ENCODE results near the gene DSC3. TPM values are rescaled to one million over a fixed set of nuclear protein-coding genes. Genes with fewer than 3 reads are reported as not detected.

DSC3 gene
- total and polyA plus RNA-seq, 4 donors = under 0.01 to 0.06 (median 0.05) TPM; not detected in 1

DNA sequence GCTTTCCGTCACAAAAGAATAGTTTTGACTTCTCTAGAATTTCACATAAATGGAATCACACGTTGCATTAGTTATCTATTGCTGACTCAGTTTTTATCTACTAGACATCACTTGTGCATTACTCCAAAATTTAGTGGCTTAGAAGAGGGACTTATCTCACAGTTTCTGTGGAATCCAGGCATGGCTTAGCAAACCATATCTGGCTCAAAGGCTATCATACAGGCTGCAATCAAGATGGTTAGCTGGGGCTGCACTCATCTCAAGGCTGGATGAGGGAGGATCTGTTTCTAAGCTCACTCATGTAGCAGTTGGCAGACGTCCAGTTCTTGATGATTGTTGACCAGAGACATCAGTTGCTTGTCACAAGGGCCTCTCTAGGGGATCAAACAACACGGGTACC, 6.6 kb upstream of the DSC3 start:
- Histone ChIP-seq H3K27me3 (ENCODE audit: control insufficient read depth in 4 of 4, insufficient read depth in 4 of 4, low read length in 3 of 4) (peaks cover 0 to 4% (median under 1%) of the 10 kb centered on the region in 4 donors), H3K9ac (ENCODE audit: low read depth in 1 of 2, low read length in 2 of 2) (no peak overlapping the region), H3K36me3 (ENCODE audit: control insufficient read depth in 4 of 4, insufficient read depth in 3 of 4, low read depth in 1 of 4, low read length in 3 of 4) (no peaks in the 10 kb centered on the region), H3K9me3 (ENCODE audit: control insufficient read depth in 4 of 4, low read length in 3 of 4) (no peaks in the 10 kb centered on the region), H3K27ac (ENCODE audit: low read depth in 1 of 2, low read length in 2 of 2) (no peak overlapping the region), H3K4me3 (ENCODE audit: low read depth in 1 of 3, low read length in 3 of 3) (no peak overlapping the region), H3K4me1 (ENCODE audit: control insufficient read depth in 4 of 4, insufficient read depth in 4 of 4, low read length in 3 of 4) (no peaks in the 10 kb centered on the region)
- no peak for DNase-seq (ENCODE audit: low spot score)
- WGBS = 58% methylated on average over 4 of the region's 4 CpGs
- TF ChIP-seq EGR1 (IDR thresholded peaks at IDR 0.05; ENCODE audit: low read depth in 2 of 2) (no peak), HNF4G (IDR thresholded peaks at IDR 0.05) (no peak), NR2F2 (IDR thresholded peaks at IDR 0.05) (no peak), HNF4A (conservative IDR thresholded peaks at IDR 0.05) (no peak), RAD21 (IDR thresholded peaks at IDR 0.05) (no peak), MAX (IDR thresholded peaks at IDR 0.05) (no peak), FOXA1 (IDR thresholded peaks at IDR 0.05) (no peak), TAF1 (conservative IDR thresholded peaks at IDR 0.05) (no peak), JUND (IDR thresholded peaks at IDR 0.05) (no peak), SP1 (IDR thresholded peaks at IDR 0.05) (no peak), RXRA (IDR thresholded peaks at IDR 0.05) (no peak)
- TF ChIP-seq, protein P1, sequence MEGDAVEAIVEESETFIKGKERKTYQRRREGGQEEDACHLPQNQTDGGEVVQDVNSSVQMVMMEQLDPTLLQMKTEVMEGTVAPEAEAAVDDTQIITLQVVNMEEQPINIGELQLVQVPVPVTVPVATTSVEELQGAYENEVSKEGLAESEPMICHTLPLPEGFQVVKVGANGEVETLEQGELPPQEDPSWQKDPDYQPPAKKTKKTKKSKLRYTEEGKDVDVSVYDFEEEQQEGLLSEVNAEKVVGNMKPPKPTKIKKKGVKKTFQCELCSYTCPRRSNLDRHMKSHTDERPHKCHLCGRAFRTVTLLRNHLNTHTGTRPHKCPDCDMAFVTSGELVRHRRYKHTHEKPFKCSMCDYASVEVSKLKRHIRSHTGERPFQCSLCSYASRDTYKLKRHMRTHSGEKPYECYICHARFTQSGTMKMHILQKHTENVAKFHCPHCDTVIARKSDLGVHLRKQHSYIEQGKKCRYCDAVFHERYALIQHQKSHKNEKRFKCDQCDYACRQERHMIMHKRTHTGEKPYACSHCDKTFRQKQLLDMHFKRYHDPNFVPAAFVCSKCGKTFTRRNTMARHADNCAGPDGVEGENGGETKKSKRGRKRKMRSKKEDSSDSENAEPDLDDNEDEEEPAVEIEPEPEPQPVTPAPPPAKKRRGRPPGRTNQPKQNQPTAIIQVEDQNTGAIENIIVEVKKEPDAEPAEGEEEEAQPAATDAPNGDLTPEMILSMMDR (IDR thresholded peaks at IDR 0.05; ENCODE audit: low read depth, low read length, missing input control) = no peak
- TF ChIP-seq, protein P2, sequence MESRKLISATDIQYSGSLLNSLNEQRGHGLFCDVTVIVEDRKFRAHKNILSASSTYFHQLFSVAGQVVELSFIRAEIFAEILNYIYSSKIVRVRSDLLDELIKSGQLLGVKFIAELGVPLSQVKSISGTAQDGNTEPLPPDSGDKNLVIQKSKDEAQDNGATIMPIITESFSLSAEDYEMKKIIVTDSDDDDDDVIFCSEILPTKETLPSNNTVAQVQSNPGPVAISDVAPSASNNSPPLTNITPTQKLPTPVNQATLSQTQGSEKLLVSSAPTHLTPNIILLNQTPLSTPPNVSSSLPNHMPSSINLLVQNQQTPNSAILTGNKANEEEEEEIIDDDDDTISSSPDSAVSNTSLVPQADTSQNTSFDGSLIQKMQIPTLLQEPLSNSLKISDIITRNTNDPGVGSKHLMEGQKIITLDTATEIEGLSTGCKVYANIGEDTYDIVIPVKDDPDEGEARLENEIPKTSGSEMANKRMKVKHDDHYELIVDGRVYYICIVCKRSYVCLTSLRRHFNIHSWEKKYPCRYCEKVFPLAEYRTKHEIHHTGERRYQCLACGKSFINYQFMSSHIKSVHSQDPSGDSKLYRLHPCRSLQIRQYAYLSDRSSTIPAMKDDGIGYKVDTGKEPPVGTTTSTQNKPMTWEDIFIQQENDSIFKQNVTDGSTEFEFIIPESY (IDR thresholded peaks at IDR 0.05) = no peak

DNA sequence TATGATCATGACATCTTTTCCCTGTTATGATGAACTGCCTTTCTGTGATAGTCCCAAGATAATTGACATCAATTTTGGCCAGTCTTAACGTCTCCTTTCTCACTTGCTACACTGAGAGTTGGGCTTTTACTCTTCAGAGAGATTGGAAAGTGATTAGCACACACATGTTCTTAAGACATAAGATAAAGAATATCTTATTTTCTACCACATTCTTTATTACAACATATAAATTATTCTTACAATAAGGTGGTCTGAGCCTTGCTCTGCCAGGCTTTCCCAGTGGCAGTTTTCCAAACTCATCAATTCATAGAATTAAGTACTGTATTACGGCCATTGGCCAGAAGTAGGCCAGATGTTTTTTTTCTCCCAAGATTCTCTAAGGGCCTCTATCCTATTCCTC, 5.7 kb upstream of the DSC3 start:
- WGBS = 83% methylated on average over 2 of the region's 2 CpGs
- H3K4me1 ChIP-seq (ENCODE audit: control insufficient read depth in 4 of 4, insufficient read depth in 4 of 4, low read length in 3 of 4) = no peaks in the 10 kb centered on the region
- peaks cover 0 to 2% (median 0%) of the 10 kb centered on the region in 4 donors for H3K9me3 ChIP-seq (ENCODE audit: control insufficient read depth in 4 of 4, low read length in 3 of 4)
- no peak overlapping the region for H3K9ac ChIP-seq (ENCODE audit: low read depth in 1 of 2, low read length in 2 of 2)
- no peak for TF ChIP-seq NR2F2 (IDR thresholded peaks at IDR 0.05)
- no peak for TF ChIP-seq RAD21 (IDR thresholded peaks at IDR 0.05)
- TF ChIP-seq TAF1 (conservative IDR thresholded peaks at IDR 0.05) = no peak
- no peak for TF ChIP-seq FOXA1 (IDR thresholded peaks at IDR 0.05)
- no peak for TF ChIP-seq EGR1 (IDR thresholded peaks at IDR 0.05; ENCODE audit: low read depth in 2 of 2)
- TF ChIP-seq JUND (IDR thresholded peaks at IDR 0.05) = no peak
- TF ChIP-seq, protein P1 (IDR thresholded peaks at IDR 0.05; ENCODE audit: low read depth, low read length, missing input control) = no peak
- no peak for TF ChIP-seq FOXA2 (IDR thresholded peaks at IDR 0.05)
- TF ChIP-seq MAX (IDR thresholded peaks at IDR 0.05) = no peak
- no peak for TF ChIP-seq RXRA (IDR thresholded peaks at IDR 0.05)
- H3K4me3 ChIP-seq (ENCODE audit: low read depth in 1 of 3, low read length in 3 of 3) = no peak overlapping the region
- no peak overlapping the region for H3K27ac ChIP-seq (ENCODE audit: low read depth in 1 of 2, low read length in 2 of 2)
- H3K27me3 ChIP-seq (ENCODE audit: control insufficient read depth in 4 of 4, insufficient read depth in 4 of 4, low read length in 3 of 4) = peaks cover 0 to 11% (median 4%) of the 10 kb centered on the region in 4 donors
- no peaks in the 10 kb centered on the region for H3K36me3 ChIP-seq (ENCODE audit: control insufficient read depth in 4 of 4, insufficient read depth in 3 of 4, low read depth in 1 of 4, low read length in 3 of 4)
- no peak for DNase-seq (ENCODE audit: low spot score)

Data from liver (tissue), 9 donors.